HG03064 (cell line): ENCODE measurements around the gene RNLS.

Experiments
- ATAC-seq: cut with Tn5 transposase; IDR thresholded peaks from one replicate; pipeline ENCODE4 v1.9.1; 2021; ENCODE audit warnings: low read depth; ENCODE audit not compliant: unreplicated experiment

Gene RNLS

GRCh38 chr10:88582806-88583583, at the start of gene RNLS:
TSS of gene RNLS (minus strand) at chr10:88583318.
- peak; percentile 80 for ATAC-seq

GRCh38 chr10:88624840-88625239, 41.7 kb upstream of the RNLS start:
- no peak for ATAC-seq

- ATAC-seq, result no peak
Observed at GRCh38 chr10:88623835-88624234, 40.7 kb upstream of the RNLS start.

- ATAC-seq, result no peak
Observed at GRCh38 chr10:88620441-88620840, 37.3 kb upstream of the RNLS start.

- no peak for ATAC-seq
Observed at GRCh38 chr10:88618496-88618895, 35.4 kb upstream of the RNLS start.

- ATAC-seq, result no peak
Observed at GRCh38 chr10:88617772-88618300, 34.7 kb upstream of the RNLS start.

GRCh38 chr10:88616250-88616977, 33.3 kb upstream of the RNLS start:
- ATAC-seq, result no peak

GRCh38 chr10:88608780-88609179, 25.7 kb upstream of the RNLS start:
- no peak for ATAC-seq

GRCh38 chr10:88608052-88608732, 25.1 kb upstream of the RNLS start:
- ATAC-seq, result no peak

- ATAC-seq, result peak; percentile 97
Observed at GRCh38 chr10:88598055-88598454, 14.9 kb upstream of the RNLS start.

GRCh38 chr10:88594482-88594881, 11.4 kb upstream of the RNLS start:
- ATAC-seq, result no peak

GRCh38 chr10:88592906-88593305, 9.8 kb upstream of the RNLS start:
- ATAC-seq, result no peak

- ATAC-seq, result no peak
Observed at GRCh38 chr10:88592381-88592780, 9.3 kb upstream of the RNLS start.

GRCh38 chr10:88586462-88586861, 3.3 kb upstream of the RNLS start, which contains the start of gene LIPJ:
TSS of gene LIPJ (plus strand) at chr10:88586762. CDS start at chr10:88590688, 3,926 bp downstream.
- ATAC-seq, result no peak

- no peak for ATAC-seq
Observed at GRCh38 chr10:88583584-88583957, 453 bp upstream of the RNLS start.

GRCh38 chr10:88582411-88582805, 710 bp downstream of the RNLS start:
- no peak for ATAC-seq

GRCh38 chr10:88565072-88565471, 18.0 kb downstream of the RNLS start:
- no peak for ATAC-seq

- ATAC-seq, result no peak
Observed at GRCh38 chr10:88562152-88562551, 21.0 kb downstream of the RNLS start.

- ATAC-seq, result no peak
Observed at GRCh38 chr10:88557658-88558057, 25.5 kb downstream of the RNLS start.

- no peak for ATAC-seq
Observed at GRCh38 chr10:88557256-88557655, 25.9 kb downstream of the RNLS start.
